Transverse colon (tissue), 4 donors: ENCODE data around the gene MAMDC2. TPM values are rescaled to one million over a fixed set of nuclear protein-coding genes. Genes with fewer than 3 reads are reported as not detected.
A peak's percentile ranks its signal among the peaks of the same experiment; 100 is the strongest.

ENCODE experiments used
- DNase-seq: peaks from one replicate; pipeline ENCODE4 v3.0.0-alpha.2; 2019
- H3K27ac ChIP-seq, 4 donors: fragments of 200-600 bp; sonication (generic); 2 replicates each; pipeline ENCODE4 v1.5.1; 2016 to 2018; ENCODE audit warnings: inconsistent platforms in 4 of 4
- H3K27me3 ChIP-seq: fragments of 200-600 bp; sonication (generic); 2 replicates; pipeline ENCODE4 v1.5.1; 2017; ENCODE audit warnings: inconsistent platforms
- H3K36me3 ChIP-seq, 4 donors: fragments of 200-600 bp; sonication (generic); 2 replicates each; pipeline ENCODE4 v1.5.1; 2017 to 2019; ENCODE audit warnings: inconsistent platforms in 4 of 4
- H3K4me1 ChIP-seq, 4 donors: fragments of 200-600 bp; sonication (generic); 2 replicates each; pipeline ENCODE4 v1.5.1; 2017 to 2020; ENCODE audit warnings: inconsistent platforms in 4 of 4
- H3K4me3 ChIP-seq, 4 donors: fragments of 200-600 bp; sonication (generic); 1 replicate in 1 of 4; 2 replicates in 3 of 4; pipeline versions ENCODE4 v1.5.1 to v1.6.1; 2017 to 2019; ENCODE audit warnings: inconsistent platforms in 4 of 4
- H3K9me3 ChIP-seq, 2 donors: fragments of 200-600 bp; sonication (generic); 2 replicates each; pipeline ENCODE4 v1.5.1; 2017 to 2019; ENCODE audit warnings: inconsistent platforms in 2 of 2
- CTCF ChIP-seq, 5 experiments: fragments of 200-600 bp in 3 of 5; fragments of 450-650 bp in 2 of 5; sonication (generic) in 3 of 5; IDR thresholded peaks; 1 replicate in 2 of 5; 2 replicates in 3 of 5; pipeline ENCODE4 v1.5.1; 2016 to 2017; ENCODE audit warnings: antibody characterized with exemption in 5 of 5, inconsistent platforms in 3 of 5, mild to moderate bottlenecking in 2 of 5, moderate library complexity in 1 of 5
- EP300 ChIP-seq: sonication (generic); formaldehyde crosslinking; IDR thresholded peaks from one replicate; pipeline ENCODE4 v1.6.1; 2017; ENCODE audit warnings: antibody characterized with exemption, low read depth
- POLR2A ChIP-seq: fragments of 450-650 bp; IDR thresholded peaks from one replicate; pipeline ENCODE4 v1.6.1; 2016; ENCODE audit warnings: antibody characterized with exemption, mild to moderate bottlenecking, moderate library complexity
- POLR2AphosphoS5 ChIP-seq, 3 donors: sonication (generic); formaldehyde crosslinking; IDR thresholded peaks; one replicate each; pipeline ENCODE4 v1.6.1; 2016; ENCODE audit warnings: antibody characterized with exemption in 3 of 3
- WGBS, 2 donors: methylation state at CpG; one replicate each; pipeline ENCODE4 v1.1.5; 2018; ENCODE audit warnings: low coverage in 1 of 2; 5-methylcytosine and 5-hydroxymethylcytosine counted together
- in situ Hi-C, 4 donors: fragments of 200-750 bp; cut with MboI; loops; one replicate each; pipeline versions ENCODE4 v1.15.0 to v1.15.1; 2017; ENCODE audit warnings: low sequenced_read_pairs in 3 of 4, low pct_ligation_motif_present in 1 of 4, low pct_unique_long_range_greater_than_20kb in 1 of 4
- intact Hi-C: fragments of 100-400 bp; cut with DNase I; formaldehyde crosslinking; loops from one replicate; pipeline ENCODE4 v1.15.1; 2023; ENCODE audit warnings: low total_unique reads
- total RNA-seq, 4 donors: library from RNA; depleted of rRNA; stranded (reverse); fragments of >200 nt; gene quantifications; one replicate each; pipeline ENCODE4 v1.1.0, GENCODE V29; 2016

Gene MAMDC2
- total RNA-seq, 4 donors from 2014 or later: 7.4 to 40.5 (median 28.9) TPM

DNA sequence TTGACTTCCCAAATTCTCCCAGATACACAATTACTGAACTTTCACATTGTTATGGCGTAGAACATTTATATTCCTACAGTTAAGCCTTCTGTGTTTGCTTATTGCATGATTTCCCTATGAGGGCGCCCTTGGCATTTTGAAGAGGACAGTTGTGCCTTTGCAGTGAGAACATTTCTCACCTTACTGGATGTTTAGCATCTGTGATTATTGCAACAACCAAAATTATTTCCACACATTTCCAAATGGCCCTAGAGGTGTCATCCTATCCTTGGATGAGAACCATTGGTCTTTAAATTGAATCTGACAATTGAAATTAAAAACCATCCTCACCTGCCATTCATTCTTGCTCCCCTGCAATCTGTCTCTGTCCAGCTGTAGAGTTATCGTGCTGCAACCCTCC, 104.0 kb downstream of the MAMDC2 start:
- Histone ChIP-seq H3K4me1 (peaks cover 0 to 22% (median 2%) of the 10 kb centered on the region in 4 donors), H3K27ac (no peak overlapping the region), H3K4me3 (no peak overlapping the region), H3K27me3 (no peaks in the 10 kb centered on the region), H3K36me3 (peaks cover 0 to 6% (median 0%) of the 10 kb centered on the region in 4 donors), H3K9me3 (no peaks in the 10 kb centered on the region)
- TF ChIP-seq EP300 (no peak), POLR2AphosphoS5 (IDR thresholded peaks at IDR 0.05) (no peak), POLR2A (no peak), CTCF (IDR thresholded peaks at IDR 0.05) (no peak)
- WGBS, 2 donors: 72 to 80% methylated on average over 2 to 3 of the region's 3 CpGs
- in situ Hi-C loops: loop anchor here in 1 of 4 donors (25.0 kb wide), 1 partner anchor 465 kb away; no protein-coding TSS in a partner anchor
- no peak for DNase-seq
- intact Hi-C loops: no loop called here

GRCh38 chr9:70152350-70152749, 108.7 kb downstream of the MAMDC2 start:
- intact Hi-C loops (no loop called here), in situ Hi-C loops (no loop called here)
- peak overlapping the region in 1 of 4 donors; percentile 8 for H3K27ac ChIP-seq
- no peak overlapping the region for H3K4me3 ChIP-seq
- H3K27me3 ChIP-seq: no peaks in the 10 kb centered on the region
- DNase-seq: no peak
- peaks cover 0 to 4% (median 0%) of the 10 kb centered on the region in 4 donors for H3K36me3 ChIP-seq
- whole genome bisulfite sequencing, 2 donors: 57 to 67% methylated on average over 2 to 3 of the region's 3 CpGs
- no peaks in the 10 kb centered on the region for H3K4me1 ChIP-seq
- no peaks in the 10 kb centered on the region for H3K9me3 ChIP-seq
- TF ChIP-seq CTCF (IDR thresholded peaks at IDR 0.05): no peak
- no peak for TF ChIP-seq POLR2A
- TF ChIP-seq POLR2AphosphoS5 (IDR thresholded peaks at IDR 0.05): no peak
- no peak for TF ChIP-seq EP300

DNA sequence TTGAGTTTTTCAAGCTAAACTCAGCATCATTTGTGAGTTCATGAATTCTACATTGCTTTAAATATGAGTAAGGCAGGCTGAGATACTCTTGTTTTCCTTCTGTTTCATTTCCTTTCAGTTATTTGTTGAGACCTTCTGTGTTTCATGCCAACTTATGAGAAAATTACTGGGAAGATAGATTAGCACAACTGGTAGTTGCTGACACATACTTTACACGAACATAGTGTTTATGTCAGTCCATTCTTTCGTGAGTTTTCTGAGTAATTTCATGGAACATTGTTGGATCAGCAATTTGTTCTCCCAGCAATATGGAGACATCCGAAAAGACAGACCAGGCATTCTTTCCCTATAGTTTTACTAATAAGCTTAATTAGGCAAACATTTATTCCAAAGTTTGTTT, 113.1 kb downstream of the MAMDC2 start:
- 44 to 66% methylated on average over 3 of the region's 3 CpGs for WGBS, 2 donors
- no peaks in the 10 kb centered on the region for H3K27me3 ChIP-seq
- peaks cover 0 to 28% (median 7%) of the 10 kb centered on the region in 4 donors for H3K4me1 ChIP-seq
- TF ChIP-seq CTCF (IDR thresholded peaks at IDR 0.05) (no peak), POLR2AphosphoS5 (IDR thresholded peaks at IDR 0.05) (no peak)
- no peak overlapping the region for H3K4me3 ChIP-seq
- no peak for DNase-seq
- no peaks in the 10 kb centered on the region for H3K36me3 ChIP-seq
- intact Hi-C loops (no loop called here), in situ Hi-C loops (no loop called here)
- peak overlapping the region in 2 of 4 donors; percentile 6 to 18 for H3K27ac ChIP-seq
- no peaks in the 10 kb centered on the region for H3K9me3 ChIP-seq

- Histone ChIP-seq H3K36me3 (no peaks in the 10 kb centered on the region), H3K27ac (peak overlapping the region; percentile 5 to 56 (median 34)), H3K4me3 (no peak overlapping the region), H3K4me1 (peaks cover 0 to 37% (median 7%) of the 10 kb centered on the region in 4 donors), H3K27me3 (no peaks in the 10 kb centered on the region), H3K9me3 (no peaks in the 10 kb centered on the region)
- intact Hi-C loops: no loop called here
- TF ChIP-seq EP300 (no peak), CTCF (IDR thresholded peaks at IDR 0.05) (no peak), POLR2AphosphoS5 (IDR thresholded peaks at IDR 0.05) (no peak), POLR2A (no peak)
- DNase-seq: no peak
- in situ Hi-C loops: no loop called here
- 0 to 36% methylated on average over 2 to 3 of the region's 3 CpGs for WGBS, 2 donors
These were observed 116.0 kb downstream of the MAMDC2 start for GRCh38 chr9:70159630-70160029.
